ENCODE data around the gene DNA2. TPM values are rescaled to one million over a fixed set of nuclear protein-coding genes. Genes with fewer than 3 reads are reported as not detected.

The DNA2 gene
- total and polyA plus RNA-seq, 10 donors = 1.4 to 13.6 (median 6.7) TPM

DNA sequence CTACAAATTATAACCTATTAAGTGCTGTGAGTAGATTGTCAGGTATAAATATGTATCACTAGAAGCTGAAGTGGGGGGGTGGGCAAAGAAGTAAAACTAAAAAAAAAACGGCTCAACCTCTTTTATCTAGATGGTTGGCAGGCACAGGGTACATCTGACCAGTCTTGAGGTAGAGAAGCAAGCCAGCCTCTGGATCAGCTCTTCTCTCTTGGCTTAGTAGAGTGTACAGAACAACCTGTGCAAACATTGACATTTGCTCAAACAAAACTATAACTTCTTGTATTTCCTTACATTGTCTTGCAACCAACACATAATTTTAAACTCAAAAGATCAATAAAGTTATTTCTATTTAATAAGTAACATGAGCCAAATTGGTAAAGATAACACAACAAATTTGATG lies 25.6 kb downstream of the DNA2 start:
- H3K9me3 ChIP-seq = no peaks in the 10 kb centered on the region
- TF ChIP-seq, protein P1, sequence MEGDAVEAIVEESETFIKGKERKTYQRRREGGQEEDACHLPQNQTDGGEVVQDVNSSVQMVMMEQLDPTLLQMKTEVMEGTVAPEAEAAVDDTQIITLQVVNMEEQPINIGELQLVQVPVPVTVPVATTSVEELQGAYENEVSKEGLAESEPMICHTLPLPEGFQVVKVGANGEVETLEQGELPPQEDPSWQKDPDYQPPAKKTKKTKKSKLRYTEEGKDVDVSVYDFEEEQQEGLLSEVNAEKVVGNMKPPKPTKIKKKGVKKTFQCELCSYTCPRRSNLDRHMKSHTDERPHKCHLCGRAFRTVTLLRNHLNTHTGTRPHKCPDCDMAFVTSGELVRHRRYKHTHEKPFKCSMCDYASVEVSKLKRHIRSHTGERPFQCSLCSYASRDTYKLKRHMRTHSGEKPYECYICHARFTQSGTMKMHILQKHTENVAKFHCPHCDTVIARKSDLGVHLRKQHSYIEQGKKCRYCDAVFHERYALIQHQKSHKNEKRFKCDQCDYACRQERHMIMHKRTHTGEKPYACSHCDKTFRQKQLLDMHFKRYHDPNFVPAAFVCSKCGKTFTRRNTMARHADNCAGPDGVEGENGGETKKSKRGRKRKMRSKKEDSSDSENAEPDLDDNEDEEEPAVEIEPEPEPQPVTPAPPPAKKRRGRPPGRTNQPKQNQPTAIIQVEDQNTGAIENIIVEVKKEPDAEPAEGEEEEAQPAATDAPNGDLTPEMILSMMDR (IDR thresholded peaks at IDR 0.05 in 8 of 11, conservative IDR thresholded peaks at IDR 0.05 in 3 of 11) = no peak
- TF ChIP-seq POLR2AphosphoS5 (IDR thresholded peaks at IDR 0.05) = no peak
- no peak for TF ChIP-seq POLR2A (IDR thresholded peaks at IDR 0.05)
- H3K27me3 ChIP-seq (replicated peaks in 1 of 7) = no peaks in the 10 kb centered on the region
- 86 to 97% (median 91%) methylated on average over 1 of the region's 1 CpG for WGBS, 5 donors
- intact Hi-C loops (cut with DNase I; ENCODE audit: low total_unique reads) = no loop called here
- H3K36me3 ChIP-seq = peaks cover 0 to 50% (median 0%) of the 10 kb centered on the region in 6 donors
- no peak overlapping the region for H3K27ac ChIP-seq
- H3K4me1 ChIP-seq = no peaks in the 10 kb centered on the region
- H3K4me3 ChIP-seq = no peak overlapping the region
- no peak for DNase-seq

DNA sequence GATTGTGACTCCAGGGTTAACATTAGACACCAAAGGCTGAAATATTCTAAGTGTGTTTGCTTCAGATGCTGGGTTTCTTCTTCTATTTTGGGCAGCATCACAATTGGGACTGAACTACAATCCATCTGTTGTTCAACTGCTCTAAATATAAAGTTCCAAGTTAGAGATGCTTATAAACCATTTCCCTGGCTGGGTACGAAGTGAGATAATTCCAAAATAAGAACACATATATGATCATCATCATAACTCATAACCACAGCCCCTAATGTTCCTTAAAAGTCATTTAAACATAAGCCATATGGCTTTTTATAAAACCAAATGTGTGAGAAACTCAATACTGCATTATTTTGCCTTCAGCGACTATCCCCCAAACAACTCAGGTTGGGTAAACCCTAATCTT lies 28.8 kb downstream of the DNA2 start:
- no peak for TF ChIP-seq POLR2A (IDR thresholded peaks at IDR 0.05)
- no peak for TF ChIP-seq POLR2AphosphoS5 (IDR thresholded peaks at IDR 0.05)
- TF ChIP-seq, protein P1 (IDR thresholded peaks at IDR 0.05 in 8 of 11, conservative IDR thresholded peaks at IDR 0.05 in 3 of 11) = no peak
- WGBS, 5 donors = 95 to 100% (median 98%) methylated on average over 2 of the region's 2 CpGs
- no peak overlapping the region for H3K4me3 ChIP-seq
- no peak for DNase-seq
- H3K36me3 ChIP-seq = peaks cover 0 to 65% (median 0%) of the 10 kb centered on the region in 6 donors
- no peak overlapping the region for H3K27ac ChIP-seq
- H3K4me1 ChIP-seq = no peaks in the 10 kb centered on the region
- H3K27me3 ChIP-seq (replicated peaks in 1 of 7) = no peaks in the 10 kb centered on the region
- H3K9me3 ChIP-seq = no peaks in the 10 kb centered on the region
- intact Hi-C loops (cut with DNase I; ENCODE audit: low total_unique reads) = no loop called here

DNA sequence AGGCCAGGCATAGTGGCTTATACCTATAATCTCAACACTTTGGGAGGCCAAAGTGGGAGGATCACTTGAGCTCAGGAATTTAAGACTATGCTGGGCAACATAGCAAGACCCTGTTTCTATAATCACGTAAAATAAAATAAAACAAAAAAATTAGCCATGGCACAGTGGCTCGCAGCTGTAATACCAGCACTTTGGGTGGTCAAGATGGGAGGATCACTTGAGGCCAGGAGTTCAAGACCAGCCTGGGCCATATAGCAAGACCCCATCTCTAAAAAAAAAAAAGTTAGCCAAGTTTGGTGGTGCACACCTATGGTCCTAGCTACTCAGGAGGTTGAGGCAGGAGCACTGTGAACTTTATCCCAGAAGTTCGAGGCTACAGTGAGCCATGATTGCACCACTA lies 30.9 kb downstream of the DNA2 start:
- Histone ChIP-seq H3K36me3 (peaks cover 0 to 78% (median 0%) of the 10 kb centered on the region in 6 donors), H3K27ac (no peak overlapping the region), H3K4me3 (no peak overlapping the region), H3K27me3 (replicated peaks in 1 of 7) (no peaks in the 10 kb centered on the region), H3K4me1 (no peaks in the 10 kb centered on the region), H3K9me3 (no peaks in the 10 kb centered on the region)
- intact Hi-C loops (cut with DNase I; ENCODE audit: low total_unique reads) = no loop called here
- no peak for DNase-seq
- WGBS, 5 donors = 96 to 100% (median 96%) methylated on average over 3 of the region's 3 CpGs
- TF ChIP-seq POLR2A (IDR thresholded peaks at IDR 0.05) = no peak
- TF ChIP-seq, protein P1 (IDR thresholded peaks at IDR 0.05 in 8 of 11, conservative IDR thresholded peaks at IDR 0.05 in 3 of 11) = no peak

DNA sequence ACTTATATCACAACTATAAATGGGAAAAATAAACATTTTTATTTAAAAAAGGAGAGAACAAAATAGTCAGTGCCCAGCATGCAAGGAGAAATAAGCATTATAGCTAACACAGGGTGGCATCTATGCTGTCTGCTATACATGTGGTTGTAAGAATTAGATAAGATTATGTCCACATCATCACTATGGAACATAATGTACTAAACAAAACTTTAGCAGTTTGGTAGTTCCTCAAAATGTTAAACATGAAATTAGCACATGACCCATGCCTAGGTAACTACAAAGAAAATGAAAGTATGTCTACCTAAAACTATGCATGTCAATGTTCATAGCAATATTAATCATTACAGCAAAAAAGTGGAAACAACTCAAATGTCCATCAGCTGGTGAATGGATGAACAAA lies 36.0 kb downstream of the DNA2 start:
- Histone ChIP-seq H3K4me3 (no peak overlapping the region), H3K4me1 (no peaks in the 10 kb centered on the region), H3K9me3 (no peaks in the 10 kb centered on the region), H3K27ac (peak overlapping the region in 1 of 8 donors; percentile 54), H3K36me3 (peaks cover 0 to 72% (median 0%) of the 10 kb centered on the region in 6 donors), H3K27me3 (replicated peaks in 1 of 7) (no peaks in the 10 kb centered on the region)
- intact Hi-C loops (cut with DNase I; ENCODE audit: low total_unique reads) = no loop called here
- TF ChIP-seq, protein P1 (IDR thresholded peaks at IDR 0.05 in 8 of 11, conservative IDR thresholded peaks at IDR 0.05 in 3 of 11) = no peak
- TF ChIP-seq POLR2A (IDR thresholded peaks at IDR 0.05) (no peak), POLR2AphosphoS5 (IDR thresholded peaks at IDR 0.05) (no peak)
- no peak for DNase-seq

Data from spleen (tissue), 11 donors.